GM18517 (cell line): ENCODE results near the gene SSH2.

ENCODE experiments used
- ATAC-seq: cut with Tn5 transposase; IDR thresholded peaks from one replicate; pipeline ENCODE4 v1.9.1; 2021; ENCODE audit warnings: mild to moderate bottlenecking, moderate library complexity; ENCODE audit not compliant: unreplicated experiment

Gene SSH2

GRCh38 chr17:29579866-29580771 lies 349.9 kb downstream of the SSH2 start:
- peak; percentile 73 for ATAC-seq

- ATAC-seq, result no peak
Measured at GRCh38 chr17:29578626-29579485, 351.2 kb downstream of the SSH2 start.

- ATAC-seq, result no peak
Measured at GRCh38 chr17:29577385-29578211, 352.4 kb downstream of the SSH2 start.

- no peak for ATAC-seq
Measured at GRCh38 chr17:29577001-29577370, 353.0 kb downstream of the SSH2 start.

- no peak for ATAC-seq
Measured at GRCh38 chr17:29576214-29577000, 353.6 kb downstream of the SSH2 start.
